DMS79 (cell line): ENCODE data around the gene PRX.

Source experiments
- DNase-seq: peaks from one replicate; lab custom pipeline; 2025; lab: John Stamatoyannopoulos, UW

The PRX gene

DNA sequence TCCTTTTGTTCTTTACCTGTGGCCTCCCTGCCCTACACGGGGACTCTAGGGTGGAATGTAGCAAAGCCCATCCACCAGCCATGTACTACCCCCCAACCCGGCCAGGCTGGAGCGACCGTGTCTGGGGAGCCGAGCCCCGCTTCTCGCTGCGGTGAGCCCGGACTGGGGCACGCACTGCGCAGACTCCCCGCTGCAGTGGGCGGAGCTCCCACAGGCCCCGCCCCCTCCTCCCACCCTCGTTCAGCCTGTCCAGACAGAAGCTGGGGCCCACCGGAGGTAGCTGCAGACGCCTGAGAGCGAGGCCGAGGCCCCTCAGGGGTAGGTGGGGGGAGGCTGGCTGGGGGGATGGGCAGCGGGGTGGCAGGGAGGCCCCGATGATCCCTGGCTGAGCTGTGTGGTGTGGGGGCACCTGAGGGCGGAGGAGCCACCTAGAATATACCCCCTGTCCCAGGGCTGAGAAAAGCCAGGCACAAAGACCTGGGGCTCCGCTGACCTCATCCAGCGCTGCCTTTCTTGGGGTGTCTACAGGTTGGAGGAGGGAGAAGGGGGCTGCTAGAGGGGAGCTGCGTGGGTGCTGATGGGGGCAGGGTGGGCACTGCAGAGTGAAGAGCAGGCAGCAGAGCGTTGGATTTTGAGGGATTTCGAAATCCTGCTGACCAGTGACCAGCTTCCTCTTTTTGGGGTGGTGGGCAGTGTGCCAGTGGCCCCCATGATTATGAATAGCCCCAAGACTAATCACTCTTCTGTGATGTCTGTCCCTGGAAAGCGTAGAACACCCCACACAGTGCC lies 47.4 kb downstream of the PRX start:
- DNase-seq, result no peak

DNA sequence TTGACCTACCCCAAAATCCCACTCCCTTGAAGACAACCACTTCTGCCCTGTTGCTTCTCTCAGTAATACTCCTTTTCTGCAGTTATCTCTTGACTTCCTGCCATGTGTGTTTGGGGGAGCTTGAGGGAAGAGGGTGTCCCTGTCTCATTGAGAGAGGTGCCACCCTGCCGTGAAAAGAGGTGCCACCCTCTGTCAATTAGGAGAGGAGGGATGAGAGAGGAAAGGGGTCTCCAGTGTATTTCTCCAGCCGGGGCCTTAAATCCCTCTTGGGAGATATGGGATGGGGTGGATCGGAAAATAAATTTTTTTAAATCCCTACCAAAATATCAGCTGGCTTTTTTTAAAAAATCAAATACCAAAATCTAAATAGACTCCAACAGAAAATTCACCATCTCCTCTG lies 48.2 kb downstream of the PRX start:
- no peak for DNase-seq

DNA sequence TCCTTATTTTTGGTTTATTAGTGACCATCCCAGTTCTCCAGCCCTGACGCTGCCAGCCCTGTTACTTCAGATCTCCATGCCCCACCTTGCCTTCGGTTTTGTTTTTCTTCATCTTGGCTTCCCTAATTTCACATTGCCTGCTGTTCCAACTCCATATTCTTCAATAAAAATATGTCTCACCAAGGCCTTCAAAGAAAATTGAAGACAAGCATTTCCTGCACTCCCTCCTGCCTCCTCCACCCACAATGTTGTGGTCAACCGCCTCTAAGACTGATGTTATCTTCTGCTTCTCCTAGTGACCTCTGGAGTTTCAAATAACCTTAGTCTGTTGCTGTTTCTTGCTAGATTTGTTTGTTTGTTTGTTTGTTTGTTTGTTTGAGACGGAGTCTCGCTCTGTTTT lies 50.1 kb downstream of the PRX start:
- no peak for DNase-seq

DNA sequence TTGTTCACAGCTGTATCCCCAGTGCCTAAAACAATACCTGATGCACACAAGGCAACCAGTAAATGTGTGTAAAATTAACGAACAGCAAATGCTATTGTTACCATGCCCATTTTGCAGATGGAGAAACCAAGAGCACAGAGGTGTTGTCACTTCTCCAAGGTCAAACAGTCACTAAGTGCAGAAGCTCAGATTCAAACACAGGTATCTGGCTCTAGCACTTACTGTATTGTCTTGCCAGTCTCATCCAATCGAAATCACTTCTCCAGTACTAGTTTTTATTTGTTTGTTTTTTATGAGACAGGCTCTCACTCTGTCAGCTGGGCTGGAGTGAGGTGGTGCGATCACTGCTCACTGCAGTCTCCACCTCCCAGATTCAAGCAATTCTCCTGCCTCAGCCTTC lies 51.0 kb downstream of the PRX start:
- no peak for DNase-seq

DNA sequence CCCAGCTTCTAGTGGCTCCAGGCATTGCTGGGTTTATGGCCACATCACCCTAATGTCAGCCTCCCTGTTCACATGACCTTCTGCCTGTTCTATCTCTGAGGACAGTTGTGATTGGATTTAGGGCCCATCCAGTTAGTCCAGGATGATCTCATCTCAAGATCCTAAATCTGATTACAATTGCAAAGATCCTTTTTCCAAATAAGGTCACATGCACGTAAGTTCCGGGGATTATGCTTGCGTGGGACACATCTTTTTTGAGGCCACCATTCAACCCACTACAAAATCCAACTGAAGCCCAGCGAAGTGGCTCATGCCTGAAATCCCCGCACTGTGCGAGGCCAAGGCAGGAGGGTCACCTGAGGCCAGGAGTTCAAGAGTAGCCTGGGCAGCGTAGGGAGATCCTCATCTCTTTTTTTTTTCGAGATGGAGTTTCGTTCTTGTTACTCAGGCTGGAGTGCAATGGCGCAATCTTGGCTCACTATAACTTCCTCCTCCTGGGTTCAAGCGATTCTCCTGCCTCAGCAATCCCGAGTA lies 52.4 kb downstream of the PRX start:
- no peak for DNase-seq

DNA sequence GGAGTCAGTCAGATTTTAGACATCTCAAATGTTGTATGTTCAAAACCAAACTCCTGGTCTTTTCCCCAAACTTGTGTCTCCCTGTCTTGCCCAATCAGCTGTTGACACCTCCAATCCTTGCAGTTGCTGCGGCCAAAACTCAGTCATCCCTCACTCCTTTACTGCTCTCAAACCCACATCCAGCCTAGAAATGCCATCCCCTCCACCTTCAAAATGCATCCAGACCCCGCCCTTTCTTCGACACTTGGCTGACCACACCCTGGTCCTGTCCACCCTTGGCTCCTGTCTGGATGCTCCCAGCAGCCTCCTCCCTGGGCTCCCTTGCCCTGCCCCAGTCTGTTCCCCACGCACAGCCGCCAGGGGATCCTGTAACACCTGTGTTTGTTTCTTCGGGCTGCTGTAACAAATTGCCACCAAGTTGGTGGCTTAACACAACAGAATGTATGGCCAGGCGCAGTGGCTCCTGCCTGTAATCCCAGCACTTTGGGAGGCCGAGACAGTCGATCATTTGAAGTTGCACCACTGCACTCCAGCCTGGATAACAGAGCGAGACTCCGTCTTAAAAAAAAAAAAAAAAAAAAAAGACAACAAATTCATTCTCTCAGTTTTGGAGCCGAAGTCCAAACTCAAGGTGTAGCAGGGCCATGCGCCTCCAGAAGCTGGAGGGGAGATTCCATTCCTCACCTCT lies 53.0 kb downstream of the PRX start:
- DNase-seq, result no peak

DNA sequence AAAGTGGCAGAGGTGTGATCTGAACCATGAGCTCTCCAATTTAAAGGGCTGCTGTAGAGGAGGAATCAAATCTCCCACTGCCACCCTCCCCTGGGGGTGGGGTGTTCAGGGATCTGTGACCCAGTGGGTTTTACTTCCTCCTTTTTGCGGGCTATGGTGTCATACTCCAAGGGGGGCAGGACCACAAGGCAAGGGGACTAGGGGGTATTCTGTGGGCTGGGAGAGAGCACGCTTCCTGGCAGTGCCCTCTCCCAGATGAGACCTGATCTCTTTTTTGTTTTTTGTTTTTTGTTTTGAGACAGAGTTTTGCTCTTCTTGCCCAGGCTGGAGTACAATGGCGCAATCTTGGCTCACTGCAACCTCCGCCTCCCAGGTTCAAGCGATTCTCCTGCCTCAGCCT lies 54.4 kb downstream of the PRX start:
- DNase-seq, result no peak

DNA sequence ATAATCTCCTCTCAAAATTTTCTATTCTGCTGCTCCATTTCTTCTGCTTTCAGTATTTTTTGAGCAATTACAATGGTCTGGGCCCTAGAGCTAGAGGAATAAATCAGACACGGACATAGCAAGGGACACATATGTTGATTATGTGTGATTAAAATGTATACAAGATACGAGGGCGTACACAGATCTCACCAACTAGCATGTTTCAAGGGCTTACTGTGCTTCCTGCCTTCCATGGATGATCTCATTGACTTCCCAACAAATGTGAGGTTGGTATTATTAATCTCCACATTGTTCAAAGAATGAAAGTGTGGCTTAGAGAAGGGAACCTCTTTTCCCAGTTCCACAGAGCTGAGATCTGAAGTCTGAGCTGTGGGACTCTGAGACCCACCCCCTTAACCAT lies 55.5 kb downstream of the PRX start:
- DNase-seq, result no peak

DNA sequence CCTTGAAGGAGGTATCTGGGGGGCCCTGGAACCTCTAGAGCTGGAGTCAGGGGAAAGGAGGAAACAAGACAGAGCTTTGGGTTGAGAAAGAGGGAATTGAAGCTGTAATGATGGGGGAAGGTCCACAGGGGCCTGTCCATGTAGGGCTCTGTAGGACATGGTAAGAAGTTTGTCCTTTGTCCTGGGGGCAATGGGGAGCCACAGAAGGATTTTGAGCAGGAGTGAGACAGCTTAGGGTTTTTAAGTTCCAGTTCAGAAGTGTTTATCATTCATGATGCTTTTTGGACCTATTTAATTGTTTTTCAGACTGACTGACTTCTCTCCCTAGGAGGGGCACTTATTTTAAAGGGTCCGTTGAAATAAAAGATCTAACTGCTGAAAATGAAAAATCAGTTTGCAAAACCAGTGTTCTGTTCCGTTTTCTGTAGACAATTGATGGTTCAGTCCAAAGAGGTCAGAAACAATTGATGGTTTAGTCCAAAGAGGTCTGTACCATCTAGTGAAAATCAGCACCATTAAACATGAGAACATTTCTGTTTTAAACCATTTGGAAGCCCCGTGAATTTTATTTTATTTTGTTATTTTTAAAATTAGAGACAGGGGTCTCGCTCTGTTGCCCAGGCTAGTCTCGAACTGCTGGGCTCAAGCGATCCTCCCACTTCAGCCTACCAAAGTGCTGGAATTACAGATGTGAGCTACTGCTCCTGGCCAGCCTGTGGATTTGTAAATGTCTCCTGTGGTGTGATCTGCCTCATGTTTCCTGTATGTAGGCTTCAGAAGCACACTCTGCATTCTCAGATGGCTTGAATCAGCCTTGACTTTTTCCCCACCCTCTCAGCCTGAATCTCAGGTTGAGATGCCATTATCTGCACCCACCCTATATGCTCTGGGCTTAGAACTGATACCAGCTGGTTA lies 56.2 kb downstream of the PRX start:
- no peak for DNase-seq

DNA sequence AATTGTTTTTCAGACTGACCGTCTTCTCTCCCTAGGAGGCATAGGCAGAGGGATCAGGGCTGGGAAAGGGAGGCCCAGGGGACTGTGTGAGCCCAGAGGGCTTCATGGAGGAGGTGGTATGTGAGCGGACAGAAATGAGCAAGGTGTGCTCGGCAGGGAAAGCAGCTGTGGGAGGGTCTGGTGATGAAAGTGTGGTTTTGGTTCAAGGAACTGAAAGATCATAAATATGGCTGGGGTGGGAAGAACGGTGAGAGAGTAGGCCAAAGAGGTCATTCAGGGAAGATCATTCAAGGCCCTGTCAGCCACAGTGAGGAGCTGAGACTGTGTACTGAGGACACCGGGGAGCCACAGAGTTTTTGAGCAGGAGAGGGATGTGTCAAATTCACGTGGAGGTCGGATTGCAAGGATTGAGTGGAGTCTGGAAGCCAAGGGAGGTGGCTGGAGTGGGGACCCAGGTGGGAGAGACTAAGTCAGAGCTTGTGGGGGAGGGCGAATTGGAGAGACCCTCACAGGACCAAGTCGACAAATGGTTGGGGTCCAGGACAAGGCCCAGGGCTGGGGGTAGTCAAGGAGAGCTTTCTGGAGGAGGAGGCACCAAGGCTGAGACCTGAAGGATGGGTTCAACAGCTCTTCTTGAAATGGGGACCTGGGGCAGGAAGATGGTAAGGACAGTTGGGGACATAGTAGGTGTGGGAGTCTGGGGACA lies 57.0 kb downstream of the PRX start:
- no peak for DNase-seq

DNA sequence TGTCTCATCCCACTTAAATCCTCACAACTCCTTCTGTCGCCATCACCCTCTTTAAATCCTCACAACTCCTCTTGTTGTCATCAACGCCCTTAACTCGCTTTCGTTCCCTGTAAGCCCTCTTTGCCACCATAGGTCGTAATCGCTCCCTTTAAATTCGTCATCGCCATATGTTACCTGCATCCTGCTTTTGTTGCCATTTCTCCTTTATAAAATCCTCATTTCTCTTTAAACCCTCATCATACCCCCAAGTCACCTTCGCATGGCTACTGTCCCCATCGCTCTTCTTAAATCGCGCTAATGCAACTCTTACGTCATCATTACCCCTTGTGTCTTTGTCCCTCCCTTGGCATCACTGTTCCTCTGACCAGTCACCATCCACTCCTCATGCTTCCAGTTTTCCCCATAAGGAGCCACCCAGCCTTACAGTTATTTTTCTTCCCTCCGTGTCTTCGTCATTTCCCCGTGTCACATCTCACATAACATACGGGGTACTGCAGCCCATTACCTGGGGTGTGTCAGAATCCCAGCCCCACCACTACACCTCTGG lies 64.1 kb downstream of the PRX start:
- DNase-seq, result peak; percentile 30

DNA sequence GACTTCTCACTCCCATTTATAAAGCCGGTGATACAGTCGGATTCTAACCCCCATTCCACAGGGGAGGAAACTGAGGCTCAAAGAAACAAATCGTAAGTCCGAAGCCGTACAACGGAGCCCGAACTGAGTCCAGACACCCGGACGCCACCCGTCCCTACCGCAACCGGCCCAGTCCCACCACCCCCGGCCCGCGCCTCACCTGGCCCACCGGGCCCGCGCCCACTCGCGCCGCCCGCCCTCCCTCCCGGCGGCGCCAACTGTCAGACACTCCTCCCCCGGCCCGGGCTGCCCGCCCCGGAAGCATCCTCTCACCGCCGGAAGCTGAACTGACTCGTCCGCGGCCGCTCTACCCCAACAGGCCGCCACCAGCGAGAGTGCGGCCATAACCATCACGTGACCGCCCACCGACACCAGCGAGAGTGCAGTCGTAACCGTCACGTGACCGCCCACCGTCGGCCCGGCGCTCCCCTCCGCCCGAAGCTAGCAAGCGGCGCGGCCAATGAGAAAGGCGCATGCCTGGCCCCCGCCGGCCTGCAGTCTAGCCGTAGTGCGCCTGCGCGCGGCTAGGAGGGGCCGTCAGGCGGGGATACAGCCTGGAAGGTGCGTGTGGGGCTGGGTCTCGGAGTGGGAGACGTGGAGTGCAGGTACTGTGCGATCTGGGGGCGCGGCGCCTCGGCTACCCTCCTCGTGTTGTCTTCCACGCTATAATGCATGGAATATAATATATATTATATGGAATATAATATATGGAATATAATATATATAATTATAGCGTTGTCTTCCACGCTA lies 64.9 kb downstream of the PRX start, which contains the start of the genes C19orf47 and PLD3:
Gene C19orf47 (minus strand): TSS at position 273 of the 789 bp plus-strand sequence. CDS start 6,540 bp downstream, outside the sequence.
Gene PLD3 (plus strand): TSS at position 571 of the 789 bp plus-strand sequence. CDS start 17,789 bp downstream, outside the sequence.
- peak; percentile 98 for DNase-seq

DNA sequence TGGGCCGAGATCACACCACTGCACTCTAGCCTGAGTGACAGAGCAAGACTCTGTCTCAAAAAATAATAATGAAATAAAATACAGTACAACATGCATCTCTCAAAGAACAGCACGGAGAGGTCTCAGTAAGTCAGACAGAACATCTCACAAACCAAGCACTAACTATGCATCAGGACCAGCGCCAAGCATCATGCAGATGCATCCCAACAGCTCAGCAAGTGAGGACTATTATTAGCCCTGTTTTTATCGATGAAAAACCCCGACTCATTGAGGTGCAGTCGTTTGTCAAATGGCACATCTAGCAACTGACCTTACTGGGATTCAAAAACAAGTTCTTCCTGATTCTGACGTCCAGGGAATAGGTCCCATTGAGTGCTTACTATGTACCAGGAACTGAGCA lies 68.8 kb downstream of the PRX start:
- DNase-seq, result no peak
